Measurements from ENCODE around the gene MRPS6. TPM values are rescaled to one million over a fixed set of nuclear protein-coding genes. Genes with fewer than 3 reads are reported as not detected.

MRPS6 gene
- total RNA-seq (2016; rRNA removed; fragmentation: Illumina TruSeq; extraction: Trizol) (26.9 and 35.5 TPM in 2 replicates), polyA plus RNA-seq (2011; rRNA removed) (9.8 and 14.2 TPM in 2 replicates), polyA minus RNA-seq (2011; rRNA and poly(A)+ RNA removed; ENCODE audit: low replicate concordance) (9.1 and 10.5 TPM in 2 replicates), Bru-seq, nascent RNA (percentile 85 among the genes with signal in this experiment), BruChase-seq, experiment 1, labeled RNA remaining after a 6-hour chase (percentile 99 among the genes with signal in this experiment), BruChase-seq, experiment 2, labeled RNA remaining after a 2-hour chase (percentile 98 among the genes with signal in this experiment)
- 17.1 and 18.4 TPM in 2 replicates for total RNA-seq (2016; cell fraction: cytosol; rRNA removed; fragmentation: Illumina TruSeq; extraction: Trizol; ENCODE audit: low read depth)
- 28.4 and 41.4 TPM in 2 replicates for total RNA-seq (2016; cell fraction: insoluble cytoplasmic fraction; rRNA removed; fragmentation: Illumina TruSeq; extraction: Trizol)
- total RNA-seq (2016; cell fraction: membrane; rRNA removed; fragmentation: Illumina TruSeq; extraction: Trizol): 25.8 and 27.0 TPM in 2 replicates
- total RNA-seq (2016; cell fraction: nucleus; rRNA removed; fragmentation: Illumina TruSeq; extraction: Trizol): 20.3 and 20.6 TPM in 2 replicates
- polyA plus RNA-seq (2011; cell fraction: cytosol; rRNA removed): 11.1 and 11.6 TPM in 2 replicates
- 18.4 and 19.2 TPM in 2 replicates for polyA plus RNA-seq (2011; cell fraction: nucleus; rRNA removed)
- polyA plus RNA-seq (2012): 25.9 and 47.2 TPM in 2 replicates
- polyA plus RNA-seq (2016; cell fraction: cytosol; fragmentation: Illumina TruSeq; extraction: Trizol; ENCODE audit: low read depth): 21.7 and 25.8 TPM in 2 replicates
- 69.3 and 71.8 TPM in 2 replicates for polyA plus RNA-seq (2016; cell fraction: insoluble cytoplasmic fraction; fragmentation: Illumina TruSeq; extraction: Trizol; ENCODE audit: low read depth)
- 29.0 and 33.1 TPM in 2 replicates for polyA plus RNA-seq (2016; cell fraction: membrane; fragmentation: Illumina TruSeq; extraction: Trizol; ENCODE audit: low read depth)
- 39.3 and 52.2 TPM in 2 replicates for polyA plus RNA-seq (2016; cell fraction: nucleus; fragmentation: Illumina TruSeq; extraction: Trizol; ENCODE audit: insufficient read depth, low read depth)
- 3.3 and 3.4 TPM in 2 replicates for polyA minus RNA-seq (2011; cell fraction: cytosol; rRNA and poly(A)+ RNA removed)
- polyA minus RNA-seq (2011; cell fraction: nucleus; rRNA and poly(A)+ RNA removed): 21.8 and 24.6 TPM in 2 replicates
- long read RNA-seq, experiment 1, transcript MRPS6-201 (3 exons, 990 nt): major isoform, 66 of 73 reads
- long read RNA-seq, experiment 1, partial matches to known transcripts: 2 of 73 reads
- long read RNA-seq, experiment 1, other reads (novel, unspliced or antisense): 5 of 73 reads
- long read RNA-seq, experiment 2, transcript MRPS6-201 (3 exons, 990 nt): major isoform, 116 of 140 reads
- long read RNA-seq, experiment 2, partial matches to known transcripts: 10 of 140 reads
- long read RNA-seq, experiment 2, other reads (novel, unspliced or antisense): 13 of 140 reads

GRCh38 chr21:34073032-34073748 is at the start of gene MRPS6, which contains the start of gene SLC5A3:
Gene MRPS6 (plus strand): TSS chr21:34073578. CDS start chr21:34073701, 123 bp downstream.
Gene SLC5A3 (plus strand): TSS chr21:34073578. CDS start chr21:34095199, 21,621 bp downstream.
- peaks cover 7% of the 10 kb centered on the region for H4K20me1 ChIP-seq (ENCODE audit: insufficient read depth, low read length)
- H3K27ac ChIP-seq (ENCODE audit: extremely low read length, insufficient read depth, low read length): peak within 1 kb of the TSS; percentile 74
- FAIRE-seq (no peak), ATAC-seq (peak; percentile 84), DNase-seq (ENCODE audit: low spot score) (peak; percentile 47)
- peak within 1 kb of the TSS; percentile 85 for H2AFZ ChIP-seq (ENCODE audit: low read length)
- no TSS peak for BruUV-seq (replicated peaks)
- H3K4me2 ChIP-seq (ENCODE audit: low read depth, low read length): peak within 1 kb of the TSS; percentile 87
- H3K36me3 ChIP-seq (replicated peaks in 1 of 2; ENCODE audit: control insufficient read depth in 1 of 2, insufficient read depth in 2 of 2, low read length in 2 of 2): no peaks in the 10 kb centered on the region; a peak in 1 of 5 replicates
- ChIA-PET CTCF (ENCODE audit: low intra/inter-chr PET ratio, low total read pairs) (no interaction called here), POLR2A (interaction anchor here (0.7 to 1.3 kb wide), 5 partner anchors 15 to 168 kb away, joined by 3 to 5 read pairs (median 4); no protein-coding TSS in a partner anchor)
- no peaks in the 10 kb centered on the region for H3K9me3 ChIP-seq (ENCODE audit: low read length)
- H3K4me3 ChIP-seq (replicated peaks in 1 of 3; ENCODE audit: insufficient read depth in 1 of 3, low read depth in 2 of 3, low read length in 3 of 3): peak within 1 kb of the TSS; percentile 76 to 84 (median 78)
- in situ Hi-C loops (cut with HindIII; ENCODE audit: extremely low pct_ligation_motif_present, low pct_unique_long_range_greater_than_20kb) (loop anchor here (5.0 to 10.0 kb wide), 2 partner anchors 132 to 151 kb away; no protein-coding TSS in a partner anchor), intact Hi-C loops (cut with micrococcal nuclease; ENCODE audit: unreplicated experiment) (loop anchor here (2.0 to 5.0 kb wide), 2 partner anchors 151 to 276 kb away; no protein-coding TSS in a partner anchor)
- peaks cover 46% of the 10 kb centered on the region for H3K4me1 ChIP-seq (ENCODE audit: insufficient read depth, low read length)
- peaks cover 19% of the 10 kb centered on the region for H3K79me2 ChIP-seq (ENCODE audit: insufficient read depth, low read length)
- H3K27me3 ChIP-seq (ENCODE audit: control insufficient read depth in 1 of 2, insufficient read depth in 2 of 2, low read length in 2 of 2): 0 out of 5 replicates have a peak, but pooled peaks cover 0 to 4% of the 10 kb centered on the region in 2 experiments
- WGBS (ENCODE audit: low lambda C conversion rate): no CpG with 5 or more reads among the region's 104 CpGs
- H3K9ac ChIP-seq (ENCODE audit: insufficient read depth, low read depth, low read length): peak within 1 kb of the TSS; percentile 80
- TF ChIP-seq SATB2 (CRISPR knock-in tag; IDR thresholded peaks at IDR 0.05): no peak
- no peak for TF ChIP-seq ZNF3 (CRISPR knock-in tag; IDR thresholded peaks at IDR 0.05)
- 0 out of 2 replicates have a peak, but pooled peaks have one; percentile 15 for TF ChIP-seq HNRNPL (IDR thresholded peaks at IDR 0.05; ENCODE audit: low read depth, low read length)
- TF ChIP-seq MLXIP (CRISPR knock-in tag; IDR thresholded peaks at IDR 0.05; ENCODE audit: borderline replicate concordance): no peak
- TF ChIP-seq, protein P1, sequence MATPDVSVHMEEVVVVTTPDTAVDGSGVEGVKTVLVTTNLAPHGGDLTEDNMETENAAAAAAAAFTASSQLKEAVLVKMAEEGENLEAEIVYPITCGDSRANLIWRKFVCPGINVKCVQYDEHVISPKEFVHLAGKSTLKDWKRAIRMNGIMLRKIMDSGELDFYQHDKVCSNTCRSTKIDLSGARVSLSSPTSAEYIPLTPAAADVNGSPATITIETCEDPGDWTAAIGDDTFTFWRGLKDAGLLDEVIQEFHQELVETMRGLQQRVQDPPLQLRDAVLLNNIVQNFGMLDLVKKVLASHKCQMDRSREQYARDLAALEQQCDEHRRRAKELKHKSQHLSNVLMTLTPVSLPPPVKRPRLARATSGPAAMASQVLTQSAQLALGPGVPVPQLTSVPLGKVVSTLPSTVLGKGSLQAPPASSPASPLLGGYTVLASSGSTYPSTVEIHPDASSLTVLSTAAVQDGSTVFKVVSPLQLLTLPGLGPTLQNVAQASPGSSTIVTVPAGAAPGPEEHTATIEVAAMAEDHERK (CRISPR knock-in tag; IDR thresholded peaks at IDR 0.05; ENCODE audit: low read depth): no peak
- no peak for TF ChIP-seq RCOR2 (CRISPR knock-in tag; IDR thresholded peaks at IDR 0.05)
- no peak for TF ChIP-seq TGIF2 (CRISPR knock-in tag; IDR thresholded peaks at IDR 0.05)
- TF ChIP-seq FOSL2 (CRISPR knock-in tag; IDR thresholded peaks at IDR 0.05): 0 out of 2 replicates have a peak, but pooled peaks have one; percentile 6
- no peak for TF ChIP-seq HNF4A (CRISPR knock-in tag; IDR thresholded peaks at IDR 0.05)
- TF ChIP-seq ZNF550 (CRISPR knock-in tag; IDR thresholded peaks at IDR 0.05; ENCODE audit: borderline replicate concordance): no peak
- no peak for TF ChIP-seq PRMT3 (CRISPR knock-in tag; IDR thresholded peaks at IDR 0.05; ENCODE audit: borderline replicate concordance, low read depth)
- peak; percentile 76 for TF ChIP-seq ERF (CRISPR knock-in tag; IDR thresholded peaks at IDR 0.05)
- TF ChIP-seq ZNF207 (IDR thresholded peaks at IDR 0.05; ENCODE audit: borderline replicate concordance): no peak
- TF ChIP-seq MZF1 (CRISPR knock-in tag; IDR thresholded peaks at IDR 0.05; ENCODE audit: borderline replicate concordance): no peak

All from HepG2 (cell line).